HG03571 (cell line): Measurements from ENCODE around the gene CUX1.
A peak's percentile ranks its signal among the peaks of the same experiment; 100 is the strongest.
"Not testable (repeated sequence)": the region's sequence is repeated elsewhere in the genome, so short reads cannot be mapped to it uniquely, and the experiment has no call there.

Experiments
- ATAC-seq: cut with Tn5 transposase; IDR thresholded peaks from one replicate; pipeline ENCODE4 v1.9.1; 2021; ENCODE audit not compliant: unreplicated experiment

The CUX1 gene

GRCh38 chr7:101998906-101999240 is 181.4 kb downstream of the CUX1 start:
- no peak for ATAC-seq

GRCh38 chr7:101999393-101999792 is 182.0 kb downstream of the CUX1 start:
- ATAC-seq: no peak

GRCh38 chr7:102000123-102000522 is 182.7 kb downstream of the CUX1 start:
- no peak for ATAC-seq

- ATAC-seq: no peak
Measured at GRCh38 chr7:102004229-102004628, 186.8 kb downstream of the CUX1 start.

GRCh38 chr7:102004848-102005247 is 187.4 kb downstream of the CUX1 start:
- no peak for ATAC-seq

- no peak for ATAC-seq
Measured at GRCh38 chr7:102005933-102006480, 188.6 kb downstream of the CUX1 start.

- ATAC-seq: no peak
Measured at GRCh38 chr7:102006695-102007094, 189.3 kb downstream of the CUX1 start.

- ATAC-seq: no peak
Measured at GRCh38 chr7:102008535-102009262, 191.3 kb downstream of the CUX1 start.

GRCh38 chr7:102009628-102010027 is 192.2 kb downstream of the CUX1 start:
- ATAC-seq: no peak

GRCh38 chr7:102012112-102012830 is 194.8 kb downstream of the CUX1 start:
- not testable (repeated sequence) for ATAC-seq

GRCh38 chr7:102012941-102013461 is 195.6 kb downstream of the CUX1 start:
- no peak for ATAC-seq

- no peak for ATAC-seq
Measured at GRCh38 chr7:102018876-102019275, 201.4 kb downstream of the CUX1 start.

GRCh38 chr7:102019461-102019860 is 202.0 kb downstream of the CUX1 start:
- no peak for ATAC-seq

- no peak for ATAC-seq
Measured at GRCh38 chr7:102021841-102022618, 204.6 kb downstream of the CUX1 start.

- no peak for ATAC-seq
Measured at GRCh38 chr7:102024005-102024768, 206.8 kb downstream of the CUX1 start.

- ATAC-seq: no peak
Measured at GRCh38 chr7:102024769-102025391, 207.5 kb downstream of the CUX1 start.

- ATAC-seq: not testable (repeated sequence)
Measured at GRCh38 chr7:102025777-102026176, 208.4 kb downstream of the CUX1 start.

- ATAC-seq: no peak
Measured at GRCh38 chr7:102028206-102028826, 210.9 kb downstream of the CUX1 start.

- no peak for ATAC-seq
Measured at GRCh38 chr7:102029616-102030015, 212.2 kb downstream of the CUX1 start.

GRCh38 chr7:102030696-102031095 is 213.3 kb downstream of the CUX1 start:
- peak; percentile 62 for ATAC-seq
